K562 (cell line): ENCODE results near the gene DNAAF8. TPM values are rescaled to one million over a fixed set of nuclear protein-coding genes. Genes with fewer than 3 reads are reported as not detected.

Experiments used
- CREBBP ChIP-seq: IDR thresholded peaks from one replicate; pipeline ENCODE4 v1.6.1; 2012; ENCODE audit warnings: low read depth, mild to moderate bottlenecking, control low read depth, inconsistent platforms, low read length
- CTBP1 ChIP-seq: fragments of 450-650 bp; IDR thresholded peaks from 2 replicates; pipeline ENCODE4 v1.6.1; 2016; ENCODE audit warnings: borderline replicate concordance
- POLR2G ChIP-seq: fragments of 200-400 bp; formaldehyde crosslinking; IDR thresholded peaks from 2 replicates; pipeline ENCODE4 v1.6.1; 2017; ENCODE audit warnings: low read depth, mild to moderate bottlenecking, antibody characterized with exemption, low read length, moderate library complexity
- PRDM10 ChIP-seq: fragments of 450-650 bp; IDR thresholded peaks from 2 replicates; pipeline ENCODE4 v1.6.1; 2018; ENCODE audit not compliant: partially characterized antibody
- TFE3 ChIP-seq: fragments of 450-650 bp; formaldehyde crosslinking; IDR thresholded peaks from 2 replicates; pipeline ENCODE4 v1.4.0; 2020; ENCODE audit warnings: mild to moderate bottlenecking, mixed read lengths
- USF1 ChIP-seq: sonication (generic); formaldehyde crosslinking; IDR thresholded peaks from 2 replicates; pipeline ENCODE4 v1.9.0; 2022; ENCODE audit warnings: mild to moderate bottlenecking, missing genetic modification reagents
- ZNF436 ChIP-seq: fragments of 250-450, 450-650 bp; sonication (Bioruptor Pico); formaldehyde crosslinking; IDR thresholded peaks from 2 replicates; pipeline ENCODE4 v1.7.0; 2020; ENCODE audit warnings: mild to moderate bottlenecking
- polyA plus RNA-seq, 8 experiments: library from polyadenylated mRNA; depleted of rRNA in 4 of 8; stranded (reverse) in 5 of 8; unstranded in 3 of 8; fragments of >200 nt; fragmentation: Nextera tagmentation in 2 of 8; fragmentation: Illumina TruSeq in 1 of 8; extraction: Ambion mirVana in 2 of 8; extraction: Trizol in 1 of 8; gene quantifications; 2 replicates each; pipeline versions ENCODE4 v1.2.1 to v1.2.3, GENCODE V29; 2011 to 2014; ENCODE audit warnings: inconsistent platforms in 1 of 8, missing spikeins in 1 of 8
- total RNA-seq, 7 experiments: library from RNA; depleted of rRNA in 6 of 7; stranded (reverse); fragments of >200 nt in 6 of 7; fragmentation: Illumina TruSeq in 2 of 7; extraction: Trizol in 2 of 7; gene quantifications; 2 replicates each; pipeline versions ENCODE4 v1.2.1 to v1.2.3, GENCODE V29; 2011 to 2021; ENCODE audit warnings: low replicate concordance in 1 of 7

Gene DNAAF8
- total and polyA plus RNA-seq, 9 of the 15 experiments (the other 6 are each of a cell fraction or from before 2014, with no cell fraction given), result 0.04 to 0.12 (median 0.10) TPM; not detected in 6

GRCh38 chr16:4745274-4745569 lies 10.9 kb downstream of the DNAAF8 start (continued):
- peak; percentile 23 for TF ChIP-seq PRDM10
- no peak for TF ChIP-seq ZNF436 (CRISPR knock-in tag)
- TF ChIP-seq CREBBP, result no peak
- no peak for TF ChIP-seq POLR2G
- TF ChIP-seq CTBP1, result no peak
- peak; percentile 32; the same call in 1 of the 2 replicates for TF ChIP-seq TFE3 (CRISPR knock-in tag)
- TF ChIP-seq USF1, result peak; percentile 91
